GM19099 (cell line): ENCODE data around the gene FAM9C.
A peak's percentile ranks its signal among the peaks of the same experiment; 100 is the strongest.

Experiments used
- POLR2A ChIP-seq: IDR thresholded peaks from 3 replicates; pipeline ENCODE4 v1.6.1; 2011; ENCODE audit warnings: low read depth; ENCODE audit not compliant: insufficient read length; ENCODE audit errors: extremely low read depth

Gene FAM9C

GRCh38 chrX:13080128-13080795 is 35.8 kb upstream of the FAM9C start:
- TF ChIP-seq POLR2A, result no peak

DNA sequence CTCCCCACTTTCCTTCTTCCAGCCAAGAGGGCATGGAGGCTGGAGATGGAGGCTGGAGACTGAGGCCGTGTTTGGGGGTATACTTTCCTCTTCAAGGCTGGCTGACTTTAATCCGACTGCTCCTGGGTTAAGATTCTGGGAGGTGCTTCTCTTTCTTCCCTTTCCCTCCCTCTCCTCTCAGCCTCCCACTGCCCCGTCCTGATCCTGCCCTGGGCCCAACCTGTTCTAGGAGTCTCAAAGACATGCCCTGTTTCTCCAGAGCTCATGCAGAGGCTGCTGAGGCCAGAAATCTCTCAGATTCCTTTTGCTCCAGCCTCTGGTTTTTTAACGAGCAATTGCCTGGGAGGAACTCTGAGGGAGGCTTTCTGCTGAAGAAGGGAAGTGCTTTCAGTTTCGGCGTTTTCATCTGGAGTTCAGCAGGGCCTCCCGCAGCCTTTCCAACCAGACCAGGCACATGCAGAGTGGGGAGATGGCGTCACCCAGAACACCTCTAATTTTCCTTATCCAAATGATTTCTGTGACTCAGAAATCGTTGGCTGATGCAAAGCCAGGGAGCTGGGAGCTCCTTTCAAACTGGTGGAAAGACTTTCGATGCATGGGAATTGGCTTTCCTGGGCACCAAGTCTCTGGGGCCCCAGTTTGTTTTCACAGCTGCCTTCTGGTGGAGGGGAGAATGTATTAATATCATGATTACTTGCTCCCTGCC is 34.5 kb upstream of the FAM9C start:
- no peak for TF ChIP-seq POLR2A

- TF ChIP-seq POLR2A, result no peak
These were observed 32.7 kb upstream of the FAM9C start for GRCh38 chrX:13077168-13077567.

DNA sequence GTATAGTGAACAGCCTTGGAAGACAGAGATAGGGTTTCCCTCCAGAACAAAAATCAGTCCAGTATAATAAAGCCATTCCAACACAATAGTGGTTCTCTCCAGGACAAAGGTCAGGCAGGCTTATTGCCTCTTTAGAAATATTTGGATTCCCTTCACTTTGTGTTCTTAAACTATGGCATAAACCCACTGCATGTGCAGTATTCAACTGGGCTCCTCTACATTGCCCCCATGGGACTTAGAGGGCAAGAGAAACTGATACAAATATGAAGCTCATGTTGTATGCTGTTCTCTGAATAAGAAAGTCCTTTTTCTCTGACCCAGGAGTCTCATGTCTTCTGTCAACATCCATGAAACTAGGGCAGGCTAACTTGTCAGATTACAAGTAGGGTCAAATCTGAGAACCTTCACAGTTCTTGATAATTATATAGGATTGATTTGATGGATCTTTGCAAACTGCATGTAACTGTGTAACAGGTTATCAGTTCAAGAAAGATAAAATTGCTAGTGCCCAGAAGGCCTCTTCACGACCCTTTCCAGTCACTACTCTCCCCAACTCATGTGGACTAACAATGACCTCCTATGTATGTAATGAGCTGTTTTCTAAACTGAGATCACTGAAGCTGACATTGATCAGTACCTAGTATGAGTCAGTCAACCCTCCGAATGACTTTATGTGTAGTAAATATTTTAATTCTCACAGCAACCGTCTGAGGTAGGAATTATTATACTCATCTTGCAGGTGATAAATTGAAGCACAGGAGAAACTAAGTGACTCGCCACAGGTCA is 31.9 kb upstream of the FAM9C start:
- TF ChIP-seq POLR2A, result no peak

GRCh38 chrX:13074297-13075262 is 30.2 kb upstream of the FAM9C start:
- peak; percentile 24 for TF ChIP-seq POLR2A

DNA sequence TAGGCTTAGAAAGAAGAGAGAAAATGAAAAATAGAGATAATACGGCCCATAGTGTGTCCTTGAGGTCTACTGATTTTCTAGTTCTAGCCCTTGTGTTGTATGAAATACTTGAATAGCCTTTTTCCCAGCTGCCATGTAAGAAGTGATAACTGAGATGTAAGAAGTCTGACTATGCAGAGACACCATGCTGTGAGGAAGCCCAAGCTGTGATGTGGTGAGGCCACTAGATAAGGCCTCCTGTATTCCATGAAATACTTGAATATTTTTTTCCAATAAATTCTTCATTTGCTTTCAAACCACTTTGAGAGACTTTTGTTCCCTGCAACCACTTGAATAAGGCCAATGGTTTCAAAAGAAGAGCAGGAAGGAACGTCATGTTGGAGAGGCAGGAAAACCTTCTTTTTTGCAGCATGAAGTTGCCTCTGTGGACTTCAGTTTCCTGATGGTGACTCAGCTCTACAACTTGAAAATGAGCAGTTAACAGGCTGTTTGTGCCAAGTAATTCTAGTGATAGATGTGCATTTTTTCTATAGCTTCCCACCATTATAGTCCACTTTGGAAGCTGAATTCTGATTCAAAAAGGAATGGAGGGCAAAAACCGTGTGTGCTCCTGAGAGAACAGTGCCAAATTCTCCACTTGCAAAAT is 25.5 kb upstream of the FAM9C start:
- no peak for TF ChIP-seq POLR2A

- TF ChIP-seq POLR2A, result no peak
These were observed 24.2 kb upstream of the FAM9C start for GRCh38 chrX:13068651-13069050.

DNA sequence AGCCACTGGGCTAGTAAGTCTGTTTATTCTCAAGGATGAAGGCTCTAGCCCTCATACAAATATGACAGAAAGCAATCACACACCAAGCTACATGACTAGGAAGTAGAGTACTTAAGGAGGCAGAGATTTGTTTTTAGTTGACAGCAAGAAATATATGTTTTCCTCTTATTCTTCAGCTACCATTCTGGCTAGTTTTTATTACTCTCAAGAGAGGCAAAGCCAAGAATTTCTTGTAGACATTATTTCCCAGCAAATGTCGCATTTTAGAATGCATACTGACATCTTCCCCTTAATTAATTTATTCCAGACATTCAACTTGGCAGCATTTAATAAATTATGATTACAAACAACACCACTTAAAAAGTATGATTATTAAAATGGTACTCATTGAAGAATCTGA is 23.4 kb upstream of the FAM9C start:
- TF ChIP-seq POLR2A, result no peak

GRCh38 chrX:13066391-13066790 is 22.0 kb upstream of the FAM9C start:
- no peak for TF ChIP-seq POLR2A

DNA sequence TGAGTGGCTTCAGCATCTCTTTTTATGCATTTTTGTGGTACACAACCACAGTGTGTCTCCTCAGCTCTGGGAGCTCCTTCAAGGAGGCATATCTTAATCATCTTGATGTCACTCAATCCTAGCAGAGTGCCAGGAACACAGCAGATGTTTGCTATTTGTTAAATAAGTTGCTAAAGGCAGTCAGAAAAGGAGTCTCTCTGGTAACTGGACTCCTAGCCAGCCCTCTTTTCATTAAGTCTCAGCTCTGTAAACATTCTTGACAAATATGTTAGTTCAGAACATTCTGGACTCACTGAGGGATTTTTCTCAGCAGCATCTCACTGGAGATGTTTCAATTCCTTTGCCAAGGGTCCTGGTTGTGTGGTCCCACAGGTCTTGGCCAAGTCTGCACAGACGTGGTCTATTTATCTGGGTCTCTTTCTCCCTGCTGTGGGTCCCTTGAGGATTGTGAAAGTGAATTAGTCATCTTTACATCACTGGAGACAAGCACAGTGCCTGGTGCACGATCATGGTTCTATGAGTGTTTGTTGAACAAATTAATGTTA is 20.3 kb upstream of the FAM9C start:
- no peak for TF ChIP-seq POLR2A

DNA sequence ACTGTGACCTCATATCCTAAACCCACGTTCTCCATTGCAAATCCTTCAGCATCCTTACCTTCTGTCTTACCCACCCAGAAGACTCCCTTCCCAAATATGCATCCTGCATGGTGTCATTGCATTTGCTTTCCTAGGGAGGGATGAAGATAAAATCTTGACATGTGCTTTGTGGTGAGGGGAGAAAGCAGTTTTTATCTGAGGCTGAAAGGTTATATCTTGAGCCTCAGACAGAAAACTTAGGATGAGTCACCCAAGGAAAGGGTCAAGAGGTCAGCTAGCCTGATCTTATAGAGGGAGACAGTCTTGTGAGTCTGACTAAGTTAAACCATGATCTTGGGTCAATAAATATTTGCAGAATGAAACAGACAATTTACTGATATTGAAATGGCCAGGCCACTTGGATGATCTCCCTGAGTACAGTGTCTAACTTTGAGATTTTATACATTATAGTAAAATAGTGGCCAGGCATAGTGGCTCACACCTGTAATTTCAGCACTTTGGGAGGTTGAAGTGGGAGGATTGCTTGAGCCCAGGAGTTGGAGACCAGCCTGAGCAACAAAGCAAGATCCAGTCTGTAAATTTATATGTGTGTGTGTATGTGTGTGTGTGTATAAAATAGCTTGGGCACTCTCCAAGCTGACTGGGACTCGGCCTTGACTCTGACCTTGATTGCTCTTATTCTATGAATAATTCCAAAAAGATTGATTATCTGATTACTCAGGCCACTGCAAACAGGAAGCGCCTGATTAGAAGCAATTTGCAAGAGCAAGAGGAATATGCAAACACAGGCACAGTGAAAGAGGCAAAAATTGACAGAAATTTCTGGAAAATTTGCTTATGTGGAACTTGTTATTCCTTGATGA is 15.4 kb upstream of the FAM9C start:
- no peak for TF ChIP-seq POLR2A

DNA sequence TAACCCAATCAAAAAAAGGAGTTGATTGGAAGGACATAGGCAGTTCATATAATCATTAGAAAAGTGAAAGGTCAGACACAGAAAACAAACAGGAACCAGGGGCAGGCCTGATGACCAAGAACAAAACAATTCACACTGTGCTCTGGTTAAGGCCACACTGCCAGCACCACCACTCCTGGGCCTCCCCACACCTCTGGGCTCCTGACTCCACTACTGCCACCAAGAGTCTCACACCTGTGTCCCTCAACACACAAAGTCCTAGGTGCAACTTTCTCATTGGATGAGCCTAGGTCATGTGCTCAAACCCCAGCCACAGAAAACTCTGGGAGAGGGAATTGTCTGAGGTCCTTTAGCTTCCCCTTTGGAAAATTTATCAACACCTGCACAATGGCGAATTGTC is 11.1 kb upstream of the FAM9C start:
- no peak for TF ChIP-seq POLR2A

DNA sequence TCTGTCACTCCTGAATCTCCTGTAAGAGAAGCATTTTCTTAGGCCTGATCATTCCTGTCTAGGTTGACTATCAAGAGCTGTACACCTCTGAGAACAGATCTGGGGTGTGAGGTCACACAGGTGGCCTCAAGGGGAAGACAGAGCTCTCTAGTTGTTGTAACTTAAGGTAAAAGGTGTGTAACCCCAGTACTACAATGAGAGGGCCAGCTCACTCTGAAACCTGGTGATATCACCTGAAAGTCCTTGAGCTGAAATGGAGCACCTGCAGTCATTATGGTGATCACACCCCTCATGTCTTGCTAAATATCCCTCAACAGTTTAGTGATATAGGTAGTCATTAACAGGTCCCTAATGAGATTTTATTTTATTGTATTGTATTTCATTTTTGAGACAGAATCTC is 8.8 kb upstream of the FAM9C start:
- TF ChIP-seq POLR2A, result no peak
